CD4-positive, alpha-beta T cell treated with Interleukin-4 for 4 hours (primary cell): ENCODE results near the gene LIMA1.
A peak's percentile ranks its signal among the peaks of the same experiment; 100 is the strongest.

Source experiments
- DNase-seq: peaks from one replicate; pipeline ENCODE4 v3.0.0-alpha.2; 2020

LIMA1 gene

DNA sequence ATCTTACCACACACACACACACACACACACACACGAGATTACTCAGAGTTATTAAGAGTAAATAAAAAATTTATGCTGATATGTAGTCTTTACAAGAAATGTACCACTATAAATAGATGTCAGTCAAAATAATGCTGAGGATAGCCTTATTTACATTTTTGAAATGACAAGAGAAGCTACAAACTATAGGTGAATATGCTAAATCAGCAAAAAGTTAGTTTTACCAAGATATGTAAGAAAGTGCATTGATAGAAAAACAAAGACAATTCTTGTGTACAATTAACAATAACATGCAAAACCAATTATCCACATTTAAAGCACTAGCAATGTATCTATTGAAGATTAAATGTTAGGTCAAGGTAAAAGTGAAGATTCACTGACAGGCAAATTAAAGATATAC lies 69.3 kb downstream of the LIMA1 start:
- no peak for DNase-seq

GRCh38 chr12:50213439-50213838 lies 69.9 kb downstream of the LIMA1 start:
- DNase-seq = no peak

DNA sequence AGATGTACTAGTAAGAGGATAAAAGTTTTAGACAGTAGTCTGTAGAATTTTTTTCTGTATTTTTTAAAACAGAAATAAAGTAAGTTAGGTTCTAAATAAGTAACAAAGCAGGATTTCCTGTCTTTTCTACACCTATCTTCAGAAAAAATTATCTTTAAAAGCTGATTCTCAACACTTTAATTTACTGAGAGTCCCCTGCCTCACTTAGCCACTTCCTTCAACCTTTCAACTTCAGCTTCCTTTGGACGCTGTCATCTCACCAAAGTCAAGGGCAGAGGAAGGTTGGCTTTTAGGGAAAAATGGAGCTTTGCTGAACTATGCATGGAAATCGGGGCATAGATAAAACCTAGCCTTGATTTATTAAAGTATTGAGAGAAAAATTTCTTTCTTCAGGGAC lies 71.3 kb downstream of the LIMA1 start:
- DNase-seq = no peak

DNA sequence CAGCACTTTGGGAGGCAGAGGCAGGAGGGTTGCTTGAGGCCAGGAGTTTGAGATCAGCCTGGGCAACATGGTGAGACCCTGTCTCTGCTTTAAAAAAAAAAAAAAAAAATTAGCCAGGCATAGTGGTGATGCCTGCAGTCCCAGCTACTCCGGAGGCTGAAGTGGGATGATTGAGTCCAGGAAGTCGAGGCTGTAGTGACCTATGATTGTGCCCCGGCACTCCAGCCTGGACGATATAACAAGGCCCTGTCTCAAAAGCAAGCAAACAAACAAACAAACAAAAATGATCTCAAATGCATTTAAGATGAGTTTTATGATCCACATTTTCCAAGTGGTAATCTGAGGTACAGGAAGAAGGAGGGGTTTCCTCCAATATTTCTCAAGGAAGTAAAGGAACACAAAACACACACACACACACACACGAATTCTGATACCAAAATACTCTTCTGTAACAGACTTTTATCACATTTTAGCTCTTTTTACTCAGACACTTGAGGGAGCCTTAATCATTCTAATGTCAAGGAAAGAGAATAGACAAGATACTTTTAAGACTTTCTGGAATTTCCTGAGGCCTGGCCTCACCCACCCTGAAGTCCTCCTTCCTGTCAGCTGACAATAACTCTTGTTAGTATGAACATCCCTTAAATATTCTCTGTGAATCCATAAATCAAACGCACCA lies 71.8 kb downstream of the LIMA1 start:
- DNase-seq = peak; percentile 34

GRCh38 chr12:50207424-50207823 lies 75.9 kb downstream of the LIMA1 start:
- no peak for DNase-seq

DNA sequence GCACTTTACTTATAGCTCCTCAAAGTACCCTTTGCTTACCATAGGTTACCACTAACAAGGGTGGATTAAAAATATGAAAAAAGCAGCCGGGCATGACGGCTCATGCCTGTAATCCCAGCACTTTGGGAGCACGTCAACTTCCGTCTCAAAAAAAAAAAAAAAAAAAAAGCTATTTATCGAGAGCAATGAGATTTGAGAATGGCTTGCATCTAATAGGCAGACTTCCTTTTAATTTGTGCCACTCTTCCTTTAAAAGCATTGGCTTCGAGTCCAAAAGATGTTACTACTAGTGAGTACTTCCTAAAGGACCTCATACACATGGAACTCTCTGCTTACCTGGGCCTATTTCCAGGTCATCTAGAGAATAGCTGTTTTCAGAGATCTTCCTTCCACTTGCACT lies 77.7 kb downstream of the LIMA1 start:
- no peak for DNase-seq

GRCh38 chr12:50203691-50204090 lies 79.6 kb downstream of the LIMA1 start:
- DNase-seq = no peak

DNA sequence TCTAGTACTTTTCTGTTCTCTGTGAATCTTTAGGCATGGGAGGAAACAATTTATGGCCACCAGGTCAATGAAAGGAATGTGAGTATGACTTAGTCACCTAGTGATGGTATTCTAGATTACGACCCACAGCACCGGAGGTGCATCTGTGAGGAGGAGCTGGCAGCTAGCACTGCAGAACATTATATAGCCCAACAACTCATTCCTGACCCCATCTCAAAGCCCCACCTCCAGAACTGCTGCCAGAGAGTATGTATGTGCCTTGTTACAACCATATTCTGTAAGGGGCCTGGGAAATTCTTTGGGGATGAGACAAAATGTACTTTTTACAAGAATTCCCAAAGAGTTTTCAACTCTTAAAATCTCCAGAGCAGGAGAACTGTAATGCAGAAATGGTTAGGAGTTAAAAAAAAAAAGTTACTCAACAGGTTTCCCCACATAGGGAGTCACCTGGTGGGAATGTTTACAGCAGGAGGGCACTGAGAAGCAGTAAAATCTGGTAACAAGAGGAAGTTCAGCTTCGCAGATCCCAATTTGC lies 81.3 kb downstream of the LIMA1 start:
- DNase-seq = no peak

- DNase-seq = no peak
Observed at GRCh38 chr12:50200552-50201273, 82.6 kb downstream of the LIMA1 start.

DNA sequence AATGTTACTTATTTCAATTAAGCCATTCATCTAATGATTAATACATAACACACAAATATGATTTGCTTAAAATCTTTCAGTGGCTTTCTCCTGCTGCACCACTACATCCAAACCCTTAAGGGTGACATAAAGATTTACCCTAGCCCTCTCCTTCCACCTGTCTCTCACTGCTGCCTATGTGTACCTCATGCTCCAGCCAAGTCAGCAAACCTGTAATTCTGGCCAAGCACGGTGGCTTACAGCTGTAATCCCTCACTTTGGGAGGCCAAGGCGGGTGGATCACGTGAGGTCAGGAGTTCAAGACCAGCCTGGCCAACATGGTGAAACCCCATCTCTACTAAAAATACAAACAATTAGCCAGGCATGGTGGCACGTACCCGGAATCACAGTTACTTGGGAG lies 84.5 kb downstream of the LIMA1 start:
- no peak for DNase-seq

DNA sequence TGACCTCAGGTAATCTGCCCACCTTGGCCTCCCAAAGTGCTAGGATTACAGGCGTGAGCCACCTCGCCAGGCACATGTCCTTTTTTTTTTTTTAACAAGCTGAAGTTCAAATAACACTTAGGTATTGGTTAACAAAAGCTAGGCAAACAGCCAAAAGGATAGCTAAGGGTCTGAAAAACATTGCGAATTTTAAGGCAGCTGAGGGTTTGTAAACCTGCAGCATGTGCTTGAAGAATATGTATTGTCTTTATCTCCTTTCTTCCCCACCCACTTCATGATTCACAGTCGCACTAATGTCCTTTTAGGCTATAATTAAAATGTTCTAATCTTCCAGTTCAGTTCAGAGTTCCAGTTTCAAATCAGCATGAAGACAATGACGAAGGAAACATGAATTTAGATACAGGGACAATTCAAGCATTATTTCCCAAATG lies 86.0 kb downstream of the LIMA1 start:
- no peak for DNase-seq

- no peak for DNase-seq
Observed at GRCh38 chr12:50196537-50196936, 86.8 kb downstream of the LIMA1 start.

DNA sequence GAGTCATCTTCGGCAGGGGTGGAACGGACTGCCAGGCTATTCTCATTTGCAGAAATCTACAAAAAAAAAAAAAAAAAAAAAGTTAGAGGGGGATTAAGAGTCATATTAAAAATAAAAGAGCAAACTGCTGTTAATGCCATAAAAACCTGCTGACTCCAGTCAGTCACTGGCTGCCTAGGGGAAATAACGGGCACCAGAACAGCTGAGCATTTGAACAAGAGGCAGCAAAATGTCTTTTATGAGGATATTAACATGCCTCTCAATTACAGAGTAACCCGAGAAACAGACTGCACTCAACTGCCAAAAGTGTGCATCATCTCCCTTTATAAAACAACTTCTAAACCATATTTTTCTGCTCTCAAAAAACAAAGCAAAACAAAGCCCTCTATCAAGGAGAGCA lies 87.5 kb downstream of the LIMA1 start:
- no peak for DNase-seq

- DNase-seq = no peak
Observed at GRCh38 chr12:50192908-50193307, 90.4 kb downstream of the LIMA1 start.

DNA sequence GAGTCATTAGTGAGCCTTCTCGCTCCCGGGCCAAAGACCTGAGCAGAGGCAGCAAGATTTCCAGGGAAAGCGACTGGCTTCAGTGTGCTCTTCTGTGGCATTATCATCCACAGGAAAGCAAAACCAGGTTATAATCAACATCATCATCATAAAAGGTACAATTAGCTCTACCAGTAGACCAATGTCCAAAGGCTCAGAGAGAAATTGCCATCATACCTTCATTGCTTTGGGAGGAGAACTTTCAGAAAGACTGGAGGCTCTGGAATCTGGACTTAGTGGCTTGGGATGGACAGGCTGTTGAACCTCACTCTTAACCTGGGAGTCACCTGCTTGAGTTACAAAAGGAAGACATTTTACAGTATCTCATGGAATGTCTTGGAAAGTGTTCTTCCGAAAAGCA lies 91.1 kb downstream of the LIMA1 start:
- DNase-seq = no peak

- no peak for DNase-seq
Observed at GRCh38 chr12:50190859-50191258, 92.5 kb downstream of the LIMA1 start.

DNA sequence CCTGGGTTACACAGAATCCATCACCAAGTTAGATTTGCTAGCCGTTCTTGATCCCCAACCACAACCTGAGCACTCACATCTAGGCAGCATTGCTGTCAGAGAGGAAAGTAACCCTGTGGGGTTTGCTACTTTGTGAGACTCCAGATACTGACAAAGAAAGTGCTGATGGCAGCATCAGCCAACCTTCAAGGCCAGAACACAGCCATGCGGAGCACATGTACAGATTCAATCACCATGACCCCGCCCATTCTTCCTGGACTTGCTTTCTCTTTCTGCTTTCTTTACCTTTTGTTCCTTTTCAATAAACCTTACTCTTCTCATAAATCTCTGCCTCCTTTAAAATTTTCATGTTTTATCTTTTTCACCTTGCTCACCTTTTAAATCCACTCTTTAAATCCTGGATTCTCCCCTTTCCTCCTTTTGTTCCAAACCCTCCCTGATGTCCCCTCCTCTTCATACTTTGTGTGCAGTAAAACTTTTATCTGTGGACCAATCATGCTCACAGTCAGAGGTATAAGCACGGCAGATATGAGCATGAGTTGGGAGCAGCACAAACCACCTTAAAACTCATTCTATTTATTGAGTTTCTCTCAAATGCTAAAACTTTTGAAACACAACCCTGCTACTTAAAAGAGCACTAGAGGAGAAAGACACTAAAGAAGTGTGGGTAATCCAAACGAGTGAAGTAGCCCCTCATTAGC lies 94.3 kb downstream of the LIMA1 start:
- no peak for DNase-seq

- no peak for DNase-seq
Observed at GRCh38 chr12:50188241-50188781, 95.0 kb downstream of the LIMA1 start.

DNA sequence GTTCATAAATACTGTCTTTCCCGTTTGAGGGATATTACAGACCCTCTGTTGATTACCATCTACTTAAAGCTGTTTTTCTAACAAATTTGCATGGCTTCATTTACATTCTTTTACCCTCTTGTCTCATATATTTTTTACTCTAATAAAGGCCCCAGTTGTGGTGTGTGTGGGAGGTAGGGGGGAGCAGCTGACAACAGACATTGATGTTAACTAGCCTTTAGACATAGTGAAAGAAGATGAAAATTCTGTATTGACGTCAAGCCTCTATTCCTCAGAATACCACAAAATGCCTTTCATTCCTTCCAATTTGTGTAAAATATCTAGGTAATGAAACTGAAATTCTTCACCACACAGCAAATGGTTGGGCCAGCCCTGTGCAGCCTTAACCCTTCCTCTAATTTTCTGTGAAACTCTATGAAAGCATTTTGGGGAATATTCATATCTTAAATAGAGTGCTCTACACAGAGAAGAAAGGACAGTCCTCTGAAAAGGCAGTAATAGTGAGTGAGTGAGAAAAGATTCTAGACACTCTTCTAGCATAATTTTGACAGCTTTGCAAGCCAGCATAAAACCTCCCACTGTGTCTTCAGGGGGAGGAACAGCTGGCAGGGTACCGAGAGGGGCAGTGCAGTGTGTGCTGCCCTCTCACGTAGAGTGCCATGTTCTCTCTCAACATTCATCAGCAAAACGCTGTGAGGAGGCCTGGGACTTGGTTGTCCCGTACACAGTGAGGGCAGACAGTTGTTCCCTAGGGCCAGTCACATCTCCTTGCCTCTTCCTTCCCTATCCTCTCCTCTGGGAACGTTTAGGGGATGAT lies 96.0 kb downstream of the LIMA1 start:
- DNase-seq = peak; percentile 3

GRCh38 chr12:50186681-50187080 lies 96.6 kb downstream of the LIMA1 start:
- no peak for DNase-seq

GRCh38 chr12:50185970-50186663 lies 97.2 kb downstream of the LIMA1 start:
- DNase-seq = no peak

DNA sequence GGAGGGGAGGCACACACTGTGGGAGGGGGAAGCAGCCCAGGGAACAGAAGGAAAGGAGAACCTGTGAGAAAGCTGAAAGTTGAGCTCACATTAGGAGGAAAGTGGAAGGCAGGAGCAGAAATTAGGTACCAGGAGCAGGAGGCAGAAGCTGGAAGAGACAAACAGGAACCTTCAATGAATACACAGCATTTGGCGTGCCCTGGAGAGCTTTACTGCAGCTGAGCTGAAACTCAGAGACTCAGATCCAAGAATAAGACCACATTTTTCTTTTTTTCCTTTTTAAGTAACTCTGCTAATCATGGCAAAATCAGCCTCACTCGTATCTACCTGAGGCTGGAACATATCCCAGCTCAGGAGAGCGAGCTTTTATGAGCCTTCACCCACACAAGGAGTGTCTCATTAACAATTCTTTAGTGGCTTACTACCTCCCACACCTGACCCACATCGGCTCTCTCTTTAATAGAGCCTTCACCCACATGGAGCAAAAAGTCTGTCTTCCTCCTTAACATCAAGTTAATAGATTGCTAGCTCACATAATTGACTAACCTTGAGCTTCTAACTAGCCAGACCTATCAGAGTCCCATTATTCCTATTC lies 97.9 kb downstream of the LIMA1 start:
- no peak for DNase-seq
